Endometrium (tissue), 2 donors: Measurements from ENCODE around the gene SPRR3.
"Not testable (repeated sequence)": the region's sequence is repeated elsewhere in the genome, so short reads cannot be mapped to it uniquely, and the experiment has no call there.

Experiments used
- FAIRE-seq: peaks from 2 replicates; lab custom pipeline; 2012; peaks lifted over from hg19 to GRCh38; lab: Jason Lieb, UNC
- donor health status: control.
- donor health status: control.

SPRR3 gene

DNA sequence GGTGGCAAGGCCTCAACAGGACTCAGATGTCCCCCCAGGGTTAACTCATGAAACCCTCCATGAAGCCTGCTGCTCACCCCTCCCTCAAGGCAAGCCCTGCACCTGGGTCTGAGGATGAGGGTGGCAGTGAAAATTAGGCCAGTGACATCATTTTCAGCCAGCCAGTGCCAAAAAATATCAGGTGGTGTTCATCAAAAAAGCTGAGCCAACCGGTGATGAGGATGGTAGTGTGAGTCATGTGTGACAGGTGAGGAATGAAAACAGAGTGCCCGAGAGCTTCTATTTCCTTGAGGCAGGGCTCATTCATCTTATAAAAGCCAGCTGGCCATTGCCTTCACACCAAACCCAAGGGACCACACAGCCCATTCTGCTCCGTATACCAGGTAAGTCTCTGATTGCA lies 17.8 kb upstream of the SPRR3 start, which contains the start of gene SPRR1A:
TSS of gene SPRR1A (plus strand) at position 339 of the 400 bp plus-strand sequence. CDS start 1,150 bp downstream, outside the sequence.
- no peak for FAIRE-seq

DNA sequence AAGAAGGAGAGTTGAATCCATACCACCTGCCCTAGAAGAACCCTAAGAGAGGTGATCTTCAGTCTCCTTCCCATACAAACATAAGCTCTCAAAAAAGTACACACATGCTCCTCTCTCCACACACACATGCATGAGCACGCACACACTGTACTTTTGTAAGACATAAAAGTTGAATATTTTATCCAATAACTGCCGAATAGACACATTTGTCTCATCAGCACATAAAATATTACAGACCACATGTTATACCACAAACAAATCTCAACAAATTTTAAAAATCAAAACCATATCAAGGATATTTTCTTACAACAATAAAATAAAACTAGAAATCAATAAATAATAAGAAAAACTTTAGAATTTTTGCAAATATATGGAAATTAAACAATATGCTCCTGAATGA lies 15.0 kb upstream of the SPRR3 start:
- no peak for FAIRE-seq

DNA sequence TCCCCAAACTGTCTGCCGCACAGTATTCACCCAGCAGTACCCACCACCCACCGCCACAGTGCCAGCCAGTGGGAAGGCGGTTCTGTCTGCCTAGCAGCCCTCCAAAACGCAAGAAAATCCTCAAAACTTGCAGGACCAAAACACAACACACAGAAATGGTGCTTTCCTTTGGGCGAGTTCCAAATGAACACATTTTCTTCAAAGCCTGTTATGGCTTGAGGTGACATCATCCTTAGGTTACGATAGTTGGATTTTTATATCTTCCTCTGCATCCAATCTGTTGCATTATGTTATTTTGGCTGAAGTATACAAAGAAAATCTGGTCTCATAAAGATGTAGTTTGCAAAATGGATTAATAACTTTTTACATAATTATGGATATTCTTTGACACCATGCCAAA lies 8.4 kb upstream of the SPRR3 start:
- FAIRE-seq = no peak

DNA sequence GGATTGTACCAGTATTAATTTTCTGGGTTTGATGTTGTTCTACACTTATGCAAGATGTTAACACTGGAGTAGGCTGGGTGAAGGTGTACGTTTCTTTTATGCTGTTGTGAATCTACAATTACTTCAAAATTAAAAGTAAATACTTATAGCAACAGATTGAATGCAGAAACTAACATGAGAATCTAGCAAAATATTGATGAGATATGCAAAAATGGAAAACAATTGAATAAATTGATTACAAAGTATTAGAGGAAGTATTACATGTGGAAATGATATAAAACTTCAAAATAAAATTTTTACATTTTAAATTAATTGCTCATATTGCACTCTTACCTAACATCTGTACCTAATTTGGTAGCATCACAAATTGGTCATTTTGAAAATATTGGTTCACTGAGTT lies 5.7 kb upstream of the SPRR3 start:
- FAIRE-seq = no peak

DNA sequence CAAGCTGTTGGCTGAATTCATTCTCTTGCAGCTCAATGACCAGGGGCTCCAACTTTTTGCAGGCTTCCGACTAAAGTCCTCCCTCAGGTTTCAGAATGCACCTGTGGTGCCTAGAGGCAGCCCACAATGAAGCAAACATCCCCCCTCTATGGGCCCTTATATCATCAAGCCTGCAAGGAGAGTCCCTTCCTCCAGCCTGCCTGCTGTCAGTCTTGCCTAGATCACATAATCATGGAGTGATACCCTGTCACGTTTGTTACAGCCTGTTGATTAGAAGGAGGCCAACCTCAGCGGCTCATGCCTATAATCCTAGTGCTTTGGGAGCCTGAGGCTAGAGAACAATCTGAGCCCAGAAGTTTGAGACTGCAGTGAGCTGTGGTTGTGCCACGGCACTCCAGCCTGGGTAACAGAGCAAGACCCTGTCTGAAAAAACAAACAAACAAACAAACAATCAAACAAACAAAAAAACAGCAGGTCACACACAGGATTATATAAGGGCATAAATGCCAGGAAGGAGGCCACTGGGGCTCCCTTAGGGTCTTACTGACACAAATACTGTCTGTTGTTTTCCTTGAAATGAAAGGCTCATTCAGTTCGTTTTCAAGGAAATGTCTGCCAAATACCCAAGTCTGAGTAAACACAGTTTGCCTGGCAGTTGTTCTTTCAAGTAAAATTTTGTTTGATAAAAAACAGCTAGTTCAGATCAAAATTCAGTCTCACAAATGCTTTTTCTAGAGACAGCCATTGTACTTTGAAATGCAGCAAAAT lies 4.7 kb upstream of the SPRR3 start:
- no peak for FAIRE-seq

DNA sequence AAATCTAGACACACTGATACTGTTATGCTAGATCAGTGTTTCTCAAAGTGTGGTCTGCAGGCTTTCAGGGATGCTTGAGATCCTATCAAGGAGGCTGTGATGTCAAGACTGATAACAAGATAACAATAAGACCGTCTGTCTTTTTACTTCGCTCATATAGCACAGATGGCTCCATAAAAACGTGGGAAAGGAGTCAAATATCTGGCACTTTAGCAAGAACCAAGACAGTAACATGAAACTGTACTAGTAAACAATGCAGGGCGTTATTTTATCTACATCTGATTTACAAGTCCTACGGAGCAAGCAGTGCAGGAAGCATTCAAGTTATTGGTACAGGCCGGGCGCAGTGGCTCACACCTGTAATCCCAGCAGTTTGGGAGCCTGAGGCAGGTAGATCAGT lies 3.6 kb upstream of the SPRR3 start:
- FAIRE-seq = no peak

DNA sequence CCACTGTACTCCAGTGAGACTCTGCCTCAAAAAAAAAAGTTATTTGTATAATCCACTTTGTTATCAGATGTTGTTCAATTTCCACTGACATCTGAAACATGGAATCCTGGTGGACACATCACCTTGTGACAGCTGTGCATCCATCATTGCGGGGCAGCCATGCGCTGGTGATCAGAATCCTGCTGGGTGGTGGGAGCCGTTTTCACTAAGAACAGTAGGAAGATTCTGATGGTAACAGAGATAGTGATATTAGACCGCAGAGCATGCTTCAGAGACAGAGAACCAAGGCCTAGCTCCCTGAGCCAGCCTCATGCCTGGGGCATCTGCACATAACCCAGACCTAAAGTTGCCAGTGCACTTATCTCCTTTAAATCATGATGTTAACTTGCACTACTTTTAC lies 3.1 kb upstream of the SPRR3 start:
- no peak for FAIRE-seq

DNA sequence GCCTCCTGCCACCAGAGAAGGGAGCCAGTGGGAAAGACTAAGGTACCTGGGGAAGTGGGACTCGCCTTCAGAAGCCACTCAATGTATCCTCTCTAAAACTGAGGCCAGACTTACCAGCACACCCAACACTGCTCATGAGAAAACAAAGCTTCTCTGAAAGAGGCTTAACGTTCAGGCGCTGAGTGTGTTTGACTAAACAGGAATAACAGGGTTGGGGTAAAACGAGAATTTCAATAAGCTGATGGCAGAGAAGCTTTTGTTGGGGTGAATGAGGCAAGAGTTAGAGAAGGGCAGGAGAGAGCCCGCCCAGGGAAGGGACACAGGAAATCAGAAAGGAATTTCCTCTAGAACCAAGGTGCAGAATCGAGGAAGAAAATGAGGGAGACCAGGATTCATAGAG lies 1.7 kb upstream of the SPRR3 start:
- FAIRE-seq = no peak

DNA sequence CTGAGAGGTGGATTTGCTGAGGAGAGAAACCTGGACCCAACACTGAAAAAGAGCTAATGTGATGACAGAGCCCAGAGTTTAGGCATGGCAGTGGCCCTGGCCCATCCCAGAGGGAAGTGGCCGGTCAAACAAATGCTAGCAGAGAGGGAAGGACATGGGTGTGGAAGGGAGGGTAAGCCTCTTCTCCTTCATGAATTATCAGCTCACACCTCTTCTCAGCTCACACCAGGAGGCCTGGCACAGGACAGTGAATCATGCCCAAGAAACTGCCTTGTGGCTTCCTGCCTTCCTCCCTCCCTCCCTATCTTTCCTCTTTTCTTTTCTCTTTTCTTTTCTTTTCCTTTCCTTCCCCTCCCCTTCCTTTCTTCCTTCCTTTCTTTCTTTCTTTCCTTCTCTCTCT lies 1.3 kb upstream of the SPRR3 start:
- FAIRE-seq = no peak

DNA sequence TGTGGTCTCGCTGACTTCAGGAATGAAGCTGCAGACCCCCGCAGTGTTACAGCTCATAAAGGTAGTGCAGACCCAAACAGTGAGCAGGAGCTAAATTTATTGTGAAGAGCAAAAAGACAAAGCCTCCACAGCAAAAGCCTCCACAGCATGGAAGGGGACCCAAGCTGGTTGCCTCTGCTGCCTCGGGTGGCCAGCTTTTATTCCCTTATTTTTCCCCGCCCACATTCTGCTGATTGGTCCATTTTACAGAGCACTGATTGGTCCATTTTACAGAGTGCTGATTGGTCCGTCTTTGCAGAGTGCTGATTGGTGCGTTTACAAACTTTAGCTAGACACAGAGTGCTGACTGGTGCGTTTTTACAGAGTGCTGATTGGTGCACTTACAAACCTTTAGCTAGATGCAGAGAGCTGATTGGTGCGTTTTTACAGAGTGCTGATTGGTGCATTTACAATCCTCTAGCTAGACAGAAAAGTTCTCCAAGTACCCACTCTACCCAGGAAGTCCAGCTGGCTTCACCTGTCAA lies 9.7 kb downstream of the SPRR3 start:
- FAIRE-seq = not testable (repeated sequence)

DNA sequence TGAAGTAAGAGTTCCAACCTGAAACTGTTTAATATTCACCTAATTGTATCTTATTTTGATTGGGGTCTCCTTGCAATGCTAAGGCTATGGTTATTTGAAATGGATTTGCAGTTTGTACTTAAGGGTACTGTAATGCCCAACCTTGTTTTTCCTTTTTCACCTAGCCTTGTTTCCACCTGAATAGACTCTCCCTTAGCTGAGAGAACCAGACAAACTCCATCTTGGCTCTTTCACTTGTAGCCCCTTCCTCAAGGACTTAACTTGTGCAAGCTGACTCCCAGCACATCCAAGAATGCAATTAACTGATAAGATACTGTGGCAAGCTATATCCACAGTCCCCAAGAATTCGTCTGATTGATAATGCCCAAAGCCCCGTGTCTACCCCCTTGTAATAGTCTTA lies 20.3 kb downstream of the SPRR3 start:
- not testable (repeated sequence) for FAIRE-seq

DNA sequence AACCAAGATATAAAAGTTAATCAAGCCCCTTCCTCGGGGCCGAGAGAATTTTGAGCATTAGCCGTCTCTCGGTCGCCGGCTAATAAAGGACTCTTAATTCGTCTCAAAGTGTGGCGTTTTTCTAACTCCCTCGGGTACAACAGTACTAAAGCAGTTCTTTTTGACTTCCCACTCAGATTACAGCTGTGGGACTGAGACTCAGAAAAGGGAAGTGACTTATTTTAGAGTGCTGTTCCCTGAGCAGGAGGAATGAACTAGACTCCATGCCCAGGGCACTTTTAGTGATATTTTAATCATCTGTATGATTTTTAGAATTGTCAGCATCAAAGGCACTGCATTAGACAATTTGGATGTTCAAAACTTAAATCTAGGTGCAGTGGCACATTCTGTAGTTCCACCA lies 20.8 kb downstream of the SPRR3 start:
- FAIRE-seq = not testable (repeated sequence)

DNA sequence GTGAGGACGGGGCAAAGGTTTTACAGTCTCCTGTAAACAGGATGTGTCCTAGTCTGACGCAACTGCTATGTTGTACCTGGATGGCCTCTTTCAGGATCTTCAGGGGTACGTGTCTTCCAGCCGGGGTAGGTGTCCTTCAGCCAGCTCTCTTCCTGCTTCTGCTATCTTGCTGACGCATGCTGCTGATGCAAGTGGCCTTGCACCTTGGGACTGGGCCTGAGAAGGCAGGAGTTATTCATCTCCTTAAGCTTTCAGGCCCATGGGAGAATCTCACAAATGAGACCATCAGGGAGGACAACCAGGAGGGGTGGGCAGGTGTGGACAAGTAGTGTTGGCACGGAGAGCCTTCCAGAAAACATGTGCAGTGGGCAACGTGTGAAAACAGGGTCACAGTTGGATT lies 21.6 kb downstream of the SPRR3 start:
- no peak for FAIRE-seq

DNA sequence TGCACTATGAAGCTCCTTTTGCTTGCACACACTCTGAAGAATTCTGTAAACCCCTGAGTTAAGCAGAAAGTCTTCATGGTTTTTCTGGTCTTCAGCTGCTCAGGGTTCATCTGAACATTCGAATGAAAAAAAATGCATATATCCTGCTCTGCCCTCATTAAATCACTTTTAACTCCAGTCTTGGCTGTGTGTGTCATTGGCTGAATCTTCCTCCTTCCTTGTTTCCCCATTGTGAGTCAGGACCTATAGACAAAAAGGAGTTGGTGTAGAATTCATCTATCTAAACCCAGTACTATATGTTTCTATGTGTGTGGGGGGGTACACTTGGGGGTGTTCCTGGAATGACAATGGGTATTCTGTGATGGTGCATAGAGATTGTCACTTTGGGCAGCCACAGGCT lies 22.9 kb downstream of the SPRR3 start:
- no peak for FAIRE-seq

DNA sequence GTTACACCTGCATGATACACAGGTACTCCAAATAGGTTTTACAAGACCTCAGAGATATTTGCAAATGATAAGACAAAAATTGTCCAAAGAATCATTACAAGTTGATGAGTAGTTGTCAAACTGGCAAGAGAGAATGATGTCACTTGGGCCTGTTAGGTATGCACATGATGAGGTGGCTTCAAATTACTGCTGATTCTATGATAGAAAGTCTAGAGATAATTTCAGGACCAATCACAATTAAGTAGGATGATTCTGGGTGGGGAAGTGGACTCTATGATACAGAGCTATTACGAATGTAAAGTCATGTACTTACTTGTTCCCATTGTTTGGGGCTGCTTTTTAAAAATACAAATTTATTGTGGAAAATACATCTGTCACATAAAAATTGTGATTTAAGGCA lies 24.2 kb downstream of the SPRR3 start:
- no peak for FAIRE-seq

DNA sequence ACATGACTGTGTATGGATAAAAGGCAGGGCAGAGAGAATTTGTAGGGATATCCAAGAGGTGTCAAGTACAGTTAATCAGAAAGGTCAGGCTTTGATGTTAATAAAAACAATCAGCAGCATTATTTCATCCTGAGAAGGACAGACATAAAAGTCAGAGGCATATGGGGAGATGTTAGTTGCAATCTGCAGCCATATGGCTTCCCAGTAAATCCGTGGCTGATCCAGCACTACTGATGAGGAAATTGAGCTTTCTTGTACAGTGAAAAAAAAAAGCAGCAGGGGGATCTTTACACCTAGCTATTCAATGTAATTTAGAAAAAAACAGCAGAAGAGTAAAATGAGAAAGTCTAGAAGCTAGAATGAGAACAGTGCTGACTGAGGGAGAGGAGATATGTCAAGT lies 27.2 kb downstream of the SPRR3 start:
- FAIRE-seq = no peak

DNA sequence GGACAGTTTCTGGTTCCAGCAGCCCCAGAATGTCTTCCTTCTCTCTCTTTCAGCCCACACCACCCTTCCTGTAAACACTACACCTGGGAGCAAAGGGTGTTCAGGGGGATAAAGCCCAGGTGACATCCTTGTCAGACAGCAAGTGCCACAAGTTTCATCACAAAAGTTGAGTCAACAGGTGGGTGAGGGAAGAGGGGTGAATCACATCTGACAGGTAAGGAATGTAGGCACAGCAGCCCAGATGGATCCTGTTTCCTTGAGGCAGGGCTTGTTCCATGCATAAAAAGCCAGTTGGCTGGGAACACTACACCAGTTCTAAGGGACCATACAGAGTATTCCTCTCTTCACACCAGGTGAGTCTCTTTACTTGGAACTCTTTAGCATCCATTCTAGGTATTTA lies 29.3 kb downstream of the SPRR3 start, which contains the start of gene SPRR1B:
TSS of gene SPRR1B (plus strand) at position 309 of the 400 bp plus-strand sequence. CDS start 1,143 bp downstream, outside the sequence.
- FAIRE-seq = no peak

DNA sequence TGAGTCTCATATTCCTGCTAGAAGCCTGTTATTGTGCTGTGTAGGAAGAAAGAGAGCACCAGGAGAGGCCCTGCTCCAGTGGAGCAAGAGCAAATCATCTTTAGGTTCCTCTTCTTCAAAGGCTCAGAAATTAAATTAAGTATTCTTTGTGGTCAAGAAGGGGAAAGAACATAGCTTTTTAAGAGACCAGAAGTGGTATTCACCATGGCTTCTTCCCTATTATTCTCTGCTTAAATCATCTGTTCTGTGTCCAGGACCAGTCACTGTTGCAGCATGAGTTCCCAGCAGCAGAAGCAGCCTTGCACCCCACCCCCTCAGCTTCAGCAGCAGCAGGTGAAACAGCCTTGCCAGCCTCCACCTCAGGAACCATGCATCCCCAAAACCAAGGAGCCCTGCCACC lies 30.5 kb downstream of the SPRR3 start:
- FAIRE-seq = no peak

DNA sequence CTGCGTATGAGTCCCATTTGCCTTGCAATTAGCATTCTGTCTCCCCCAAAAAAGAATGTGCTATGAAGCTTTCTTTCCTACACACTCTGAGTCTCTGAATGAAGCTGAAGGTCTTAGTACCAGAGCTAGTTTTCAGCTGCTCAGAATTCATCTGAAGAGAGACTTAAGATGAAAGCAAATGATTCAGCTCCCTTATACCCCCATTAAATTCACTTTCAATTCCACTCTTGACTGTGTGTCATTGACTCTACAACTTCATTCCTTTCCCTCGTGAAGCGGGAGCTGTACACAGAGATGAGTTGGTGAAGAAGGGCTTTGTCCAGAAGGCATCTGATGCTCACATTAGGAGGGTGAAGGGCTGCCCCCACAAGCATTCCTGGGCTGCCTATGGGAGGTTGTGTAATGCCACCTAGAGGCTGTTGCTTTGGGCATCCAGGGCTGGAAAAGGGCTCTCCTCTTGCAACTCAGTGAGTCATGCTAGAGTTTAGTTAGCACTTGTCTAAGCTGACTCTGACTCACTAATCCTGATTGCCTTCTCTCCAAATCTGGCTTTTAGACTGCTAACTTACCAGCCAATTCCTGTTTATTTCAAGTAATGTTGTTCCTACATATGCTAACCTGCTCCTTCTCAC lies 31.2 kb downstream of the SPRR3 start:
- FAIRE-seq = no peak

DNA sequence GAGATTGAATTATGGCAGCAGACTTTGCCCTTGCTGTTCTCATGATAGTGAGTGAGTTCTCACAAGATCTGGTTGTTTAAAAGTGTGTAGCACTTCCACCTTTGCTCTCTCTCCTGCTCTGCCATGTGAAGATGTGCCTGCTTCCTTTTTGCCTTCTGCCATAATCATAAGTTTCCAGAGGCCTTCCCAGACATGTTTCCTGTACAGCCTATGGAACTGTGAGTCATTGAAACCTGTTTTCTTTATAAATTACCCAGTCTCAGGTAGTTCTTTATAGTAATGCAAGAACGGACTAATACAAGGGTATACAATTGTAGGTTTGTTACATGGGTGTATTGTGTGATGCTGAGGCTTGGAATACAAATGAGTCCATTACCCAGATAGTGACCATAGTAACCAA lies 33.7 kb downstream of the SPRR3 start:
- no peak for FAIRE-seq

DNA sequence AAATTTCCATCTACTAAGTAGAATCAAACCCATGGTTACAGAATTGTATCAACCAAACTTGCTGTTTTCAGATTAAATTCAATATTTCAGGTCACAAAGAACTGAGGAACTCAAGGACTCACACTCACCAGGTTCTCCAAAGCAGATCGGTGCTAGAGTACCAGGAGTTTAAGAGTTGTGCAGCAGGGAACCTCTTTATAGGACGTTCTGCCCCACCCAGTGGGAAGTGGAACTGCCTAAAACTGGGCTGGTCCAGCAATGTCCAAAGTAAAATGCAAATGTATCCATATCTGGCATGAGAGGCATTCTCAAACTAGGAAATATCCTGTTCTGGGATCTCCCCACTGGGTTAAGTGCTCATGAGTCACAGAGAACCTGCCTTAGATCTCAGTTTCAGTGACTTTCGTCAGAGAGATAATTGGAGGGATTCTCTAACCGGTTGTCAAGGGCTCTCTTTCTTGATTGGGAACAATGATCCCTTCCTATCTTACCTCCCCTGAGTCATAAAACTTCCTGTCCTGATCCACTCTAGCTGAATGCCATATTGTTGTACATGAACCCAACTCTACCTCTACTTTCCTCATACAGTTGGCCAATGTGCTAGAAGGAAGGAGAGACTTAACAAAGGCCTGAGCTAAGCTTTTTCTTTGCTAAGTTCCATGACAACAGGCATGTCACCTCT lies 39.5 kb downstream of the SPRR3 start, which contains the start of gene SPRR2D:
TSS of gene SPRR2D (minus strand) at position 171 of the 682 bp plus-strand sequence. CDS start 774 bp downstream, outside the sequence.
- no peak for FAIRE-seq

DNA sequence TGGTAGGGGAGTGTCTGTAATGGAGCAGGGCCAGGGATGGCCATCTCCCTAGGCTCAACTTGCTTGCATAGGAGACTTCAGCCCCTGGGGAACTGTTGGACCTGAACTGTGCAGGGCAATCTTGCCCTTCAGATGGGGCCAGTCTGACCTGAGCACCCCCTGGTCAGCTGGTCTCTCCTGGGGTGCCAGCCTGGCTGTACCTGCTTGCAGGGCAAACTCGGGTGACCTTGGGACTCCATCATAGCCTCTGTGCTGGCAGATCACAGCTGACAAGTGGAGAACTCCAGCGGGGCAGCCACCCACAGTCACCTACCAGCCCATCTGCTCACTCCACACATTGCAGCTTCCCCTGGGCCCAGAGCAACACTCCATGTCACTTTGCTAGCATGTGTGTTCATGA lies 47.7 kb downstream of the SPRR3 start:
- no peak for FAIRE-seq
